Ectodermal cell (in vitro differentiated cells): ENCODE data around the gene CACNA1S.

Source experiments
- H3K27ac ChIP-seq: 2 replicates; pipeline ENCODE4 v1.7.0; 2013; ENCODE audit warnings: mild to moderate bottlenecking, low read depth, low read length; ENCODE audit not compliant: insufficient read depth, poor library complexity, severe bottlenecking
- H3K27me3 ChIP-seq: 2 replicates; pipeline ENCODE4 v1.7.0; 2013; ENCODE audit warnings: mild to moderate bottlenecking, low read length; ENCODE audit not compliant: insufficient read depth, control insufficient read depth, poor library complexity, severe bottlenecking
- H3K36me3 ChIP-seq: one replicate; pipeline ENCODE4 v1.7.0; 2013; ENCODE audit warnings: low read length; ENCODE audit not compliant: control insufficient read depth, insufficient read depth
- H3K4me1 ChIP-seq: one replicate; pipeline ENCODE4 v1.7.0; 2013; ENCODE audit warnings: low read length; ENCODE audit not compliant: control insufficient read depth, insufficient read depth
- H3K4me3 ChIP-seq: 2 replicates; pipeline ENCODE4 v1.7.0; 2013; ENCODE audit warnings: low read depth, low read length, control low read depth; ENCODE audit not compliant: insufficient read depth
- H3K9me3 ChIP-seq: 2 replicates; pipeline ENCODE4 v1.7.0; 2013; ENCODE audit warnings: mild to moderate bottlenecking, low read length, moderate library complexity; ENCODE audit not compliant: control insufficient read depth
- WGBS, 2 experiments: methylation state at CpG; one replicate each; pipeline ENCODE4 v1.1.7; 2013; ENCODE audit warnings: missing lambda C conversion rate in 2 of 2; 5-methylcytosine and 5-hydroxymethylcytosine counted together

Gene CACNA1S

GRCh38 chr1:201146626-201147390 is 34.6 kb upstream of the CACNA1S start:
- no peaks in the 10 kb centered on the region for H3K4me1 ChIP-seq
- no peak overlapping the region for H3K27ac ChIP-seq
- no peaks in the 10 kb centered on the region for H3K9me3 ChIP-seq
- 86 to 87% methylated on average over 17 of the region's 17 CpGs for WGBS, 2 experiments
- H3K27me3 ChIP-seq = no peaks in the 10 kb centered on the region
- H3K36me3 ChIP-seq = peaks cover 65% of the 10 kb centered on the region
- no peak overlapping the region for H3K4me3 ChIP-seq

- H3K36me3 ChIP-seq = peaks cover 75% of the 10 kb centered on the region
- H3K4me3 ChIP-seq = no peak overlapping the region
- 96% methylated on average over 7 of the region's 7 CpGs for WGBS, 2 experiments
- H3K9me3 ChIP-seq = no peaks in the 10 kb centered on the region
- H3K27me3 ChIP-seq = no peaks in the 10 kb centered on the region
- no peaks in the 10 kb centered on the region for H3K4me1 ChIP-seq
- no peak overlapping the region for H3K27ac ChIP-seq
Observed at GRCh38 chr1:201145816-201146215, 33.6 kb upstream of the CACNA1S start.

- H3K27ac ChIP-seq = no peak overlapping the region
- 95 to 97% methylated on average over 3 of the region's 3 CpGs for WGBS, 2 experiments
- H3K4me3 ChIP-seq = no peak overlapping the region
- H3K4me1 ChIP-seq = no peaks in the 10 kb centered on the region
- H3K27me3 ChIP-seq = no peaks in the 10 kb centered on the region
- no peaks in the 10 kb centered on the region for H3K9me3 ChIP-seq
- peaks cover 82% of the 10 kb centered on the region for H3K36me3 ChIP-seq
Observed at GRCh38 chr1:201145132-201145531, 32.9 kb upstream of the CACNA1S start.

GRCh38 chr1:201144701-201145100 is 32.5 kb upstream of the CACNA1S start:
- WGBS, 2 experiments = 73 to 77% methylated on average over 5 of the region's 5 CpGs
- Histone ChIP-seq H3K27me3 (no peaks in the 10 kb centered on the region), H3K4me1 (no peaks in the 10 kb centered on the region), H3K27ac (no peak overlapping the region), H3K9me3 (no peaks in the 10 kb centered on the region), H3K36me3 (peaks cover 82% of the 10 kb centered on the region), H3K4me3 (no peak overlapping the region)

- H3K9me3 ChIP-seq = no peaks in the 10 kb centered on the region
- H3K27me3 ChIP-seq = no peaks in the 10 kb centered on the region
- H3K27ac ChIP-seq = no peak overlapping the region
- peaks cover 80% of the 10 kb centered on the region for H3K36me3 ChIP-seq
- WGBS, 2 experiments = 93 to 94% methylated on average over 17 to 18 of the region's 18 CpGs
- no peak overlapping the region for H3K4me3 ChIP-seq
- no peaks in the 10 kb centered on the region for H3K4me1 ChIP-seq
Observed at GRCh38 chr1:201143726-201144635, 31.8 kb upstream of the CACNA1S start.

- Histone ChIP-seq H3K4me1 (no peaks in the 10 kb centered on the region), H3K27ac (no peak overlapping the region), H3K4me3 (no peak overlapping the region), H3K27me3 (no peaks in the 10 kb centered on the region), H3K36me3 (peaks cover 74% of the 10 kb centered on the region), H3K9me3 (no peaks in the 10 kb centered on the region)
- WGBS, 2 experiments = 95% methylated on average over 16 of the region's 16 CpGs
Observed at GRCh38 chr1:201142849-201143725, 30.9 kb upstream of the CACNA1S start.

GRCh38 chr1:201142011-201142848 is 30.0 kb upstream of the CACNA1S start:
- H3K4me3 ChIP-seq = no peak overlapping the region
- no peaks in the 10 kb centered on the region for H3K4me1 ChIP-seq
- H3K36me3 ChIP-seq = peaks cover 66% of the 10 kb centered on the region
- H3K27me3 ChIP-seq = no peaks in the 10 kb centered on the region
- H3K9me3 ChIP-seq = no peaks in the 10 kb centered on the region
- no peak overlapping the region for H3K27ac ChIP-seq
- whole genome bisulfite sequencing, 2 experiments = 93 to 95% methylated on average over 16 of the region's 16 CpGs

GRCh38 chr1:201141418-201141817 is 29.2 kb upstream of the CACNA1S start:
- H3K36me3 ChIP-seq = peaks cover 63% of the 10 kb centered on the region
- H3K4me3 ChIP-seq = no peak overlapping the region
- no peaks in the 10 kb centered on the region for H3K4me1 ChIP-seq
- no peaks in the 10 kb centered on the region for H3K9me3 ChIP-seq
- H3K27me3 ChIP-seq = no peaks in the 10 kb centered on the region
- WGBS, 2 experiments = 98 to 99% methylated on average over 5 of the region's 5 CpGs
- no peak overlapping the region for H3K27ac ChIP-seq

- Histone ChIP-seq H3K4me3 (no peak overlapping the region), H3K27ac (no peak overlapping the region), H3K4me1 (no peaks in the 10 kb centered on the region), H3K36me3 (peaks cover 64% of the 10 kb centered on the region), H3K9me3 (no peaks in the 10 kb centered on the region), H3K27me3 (no peaks in the 10 kb centered on the region)
- whole genome bisulfite sequencing, 2 experiments = 93 to 96% methylated on average over 8 of the region's 8 CpGs
Observed at GRCh38 chr1:201140941-201141260, 28.7 kb upstream of the CACNA1S start.
